HG03520 (cell line): ENCODE results near the gene PON3.

Source experiments
- ATAC-seq: cut with Tn5 transposase; IDR thresholded peaks from one replicate; pipeline ENCODE4 v1.9.1; 2021; ENCODE audit warnings: mild to moderate bottlenecking, moderate library complexity; ENCODE audit not compliant: unreplicated experiment

Gene PON3

GRCh38 chr7:95342642-95343307 lies 53.4 kb downstream of the PON3 start:
- no peak for ATAC-seq

- ATAC-seq: no peak
Observed at GRCh38 chr7:95342029-95342428, 54.1 kb downstream of the PON3 start.

GRCh38 chr7:95340491-95340890 lies 55.7 kb downstream of the PON3 start:
- ATAC-seq: no peak

- no peak for ATAC-seq
Observed at GRCh38 chr7:95338832-95339231, 57.3 kb downstream of the PON3 start.

- ATAC-seq: no peak
Observed at GRCh38 chr7:95335093-95335492, 61.1 kb downstream of the PON3 start.

- ATAC-seq: no peak
Observed at GRCh38 chr7:95334447-95334846, 61.7 kb downstream of the PON3 start.

GRCh38 chr7:95330961-95331337 lies 65.2 kb downstream of the PON3 start:
- ATAC-seq: peak; percentile 24

GRCh38 chr7:95330204-95330960 lies 65.8 kb downstream of the PON3 start:
- ATAC-seq: peak; percentile 95

- no peak for ATAC-seq
Observed at GRCh38 chr7:95327356-95327755, 68.8 kb downstream of the PON3 start.

- no peak for ATAC-seq
Observed at GRCh38 chr7:95324431-95324830, 71.7 kb downstream of the PON3 start, which contains the start of gene PON1. Gene PON1 (minus strand): TSS chr7:95324532. CDS start chr7:95324475, 57 bp downstream.

GRCh38 chr7:95323410-95324129 lies 72.6 kb downstream of the PON3 start:
- ATAC-seq: no peak

- ATAC-seq: no peak
Observed at GRCh38 chr7:95322854-95323253, 73.3 kb downstream of the PON3 start.

- no peak for ATAC-seq
Observed at GRCh38 chr7:95322396-95322795, 73.8 kb downstream of the PON3 start.

- ATAC-seq: no peak
Observed at GRCh38 chr7:95321720-95322119, 74.5 kb downstream of the PON3 start.

- ATAC-seq: no peak
Observed at GRCh38 chr7:95320651-95321050, 75.5 kb downstream of the PON3 start.

- ATAC-seq: no peak
Observed at GRCh38 chr7:95319570-95319969, 76.6 kb downstream of the PON3 start.

- no peak for ATAC-seq
Observed at GRCh38 chr7:95318501-95319100, 77.6 kb downstream of the PON3 start.

- no peak for ATAC-seq
Observed at GRCh38 chr7:95317966-95318365, 78.2 kb downstream of the PON3 start.

GRCh38 chr7:95317546-95317945 lies 78.6 kb downstream of the PON3 start:
- no peak for ATAC-seq

- ATAC-seq: peak; percentile 87
Observed at GRCh38 chr7:95316588-95316987, 79.6 kb downstream of the PON3 start.

- ATAC-seq: no peak
Observed at GRCh38 chr7:95312561-95312960, 83.6 kb downstream of the PON3 start.
